Thoracic aorta (tissue), 2 donors: Measurements from ENCODE around the gene ITGA2. TPM values are rescaled to one million over a fixed set of nuclear protein-coding genes. Genes with fewer than 3 reads are reported as not detected.

Source experiments
- ATAC-seq: fragments of 150-250 bp; one replicate; pipeline ENCODE4 v1.8.0; 2017; ENCODE audit warnings: low read depth; ENCODE audit not compliant: insufficient number of reproducible peaks, low FRiP score
- DNase-seq: peaks from one replicate; pipeline ENCODE4 v3.0.0-alpha.2; 2020; ENCODE audit warnings: low spot score
- H3K27ac ChIP-seq, 2 donors: fragments of 200-600 bp; sonication (generic); 1 replicate in 1 of 2; 2 replicates in 1 of 2; pipeline ENCODE4 v1.5.1; 2016; ENCODE audit warnings: mild to moderate bottlenecking in 2 of 2, moderate library complexity in 2 of 2
- H3K27me3 ChIP-seq: fragments of 200-600 bp; sonication (generic); replicated peaks from 2 replicates; pipeline ENCODE4 v1.6.0; 2016; ENCODE audit warnings: mild to moderate bottlenecking; ENCODE audit not compliant: insufficient read depth
- H3K36me3 ChIP-seq: fragments of 200-600 bp; sonication (generic); one replicate; pipeline ENCODE4 v1.5.1; 2016
- H3K4me1 ChIP-seq, 2 donors: fragments of 200-600 bp; sonication (generic); 1 replicate in 1 of 2; 2 replicates in 1 of 2; pipeline versions ENCODE4 v1.5.1 to v1.6.0; 2016; ENCODE audit warnings: low read depth in 2 of 2, mild to moderate bottlenecking in 1 of 2; ENCODE audit not compliant: control insufficient read depth in 1 of 2
- H3K4me3 ChIP-seq: fragments of 200-600 bp; sonication (generic); 2 replicates; pipeline ENCODE4 v1.5.1; 2016; ENCODE audit warnings: mild to moderate bottlenecking
- H3K9me3 ChIP-seq: fragments of 200-600 bp; sonication (generic); 2 replicates; pipeline ENCODE4 v1.5.1; 2016
- total RNA-seq, 2 donors: library from RNA; depleted of rRNA; stranded (reverse); fragments of >200 nt; gene quantifications; one replicate each; pipeline versions ENCODE4 v1.1.0 to v1.2.3, GENCODE V29; 2016
- TF ChIP-seq, protein P1 (sequence below): fragments of 200-600 bp; sonication (generic); IDR thresholded peaks from one replicate; pipeline ENCODE4 v1.5.1; 2019; ENCODE audit warnings: antibody characterized with exemption

Gene ITGA2
- total RNA-seq, 2 donors from 2014 or later, result 4.9 to 7.2 TPM

DNA sequence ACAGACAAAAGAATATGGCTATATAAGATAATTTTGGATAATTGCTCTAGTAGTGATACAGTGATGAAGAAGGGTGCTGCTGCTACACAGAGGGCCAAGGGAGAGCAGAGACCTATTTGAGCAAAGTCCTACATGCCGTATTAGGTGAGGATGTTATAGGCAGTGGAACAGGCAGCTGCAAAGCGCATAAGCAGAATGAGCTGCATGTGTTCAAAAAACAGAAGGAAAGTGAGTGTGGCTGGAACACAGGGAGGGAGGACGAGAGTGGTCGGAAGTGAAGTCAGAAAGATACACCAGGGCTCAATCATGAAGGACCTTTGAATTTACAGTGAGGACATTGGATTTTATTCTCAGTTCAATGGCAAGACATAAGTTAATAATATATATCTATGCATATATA lies 35.4 kb downstream of the ITGA2 start:
- no peaks in the 10 kb centered on the region for H3K36me3 ChIP-seq
- no peak for ATAC-seq

DNA sequence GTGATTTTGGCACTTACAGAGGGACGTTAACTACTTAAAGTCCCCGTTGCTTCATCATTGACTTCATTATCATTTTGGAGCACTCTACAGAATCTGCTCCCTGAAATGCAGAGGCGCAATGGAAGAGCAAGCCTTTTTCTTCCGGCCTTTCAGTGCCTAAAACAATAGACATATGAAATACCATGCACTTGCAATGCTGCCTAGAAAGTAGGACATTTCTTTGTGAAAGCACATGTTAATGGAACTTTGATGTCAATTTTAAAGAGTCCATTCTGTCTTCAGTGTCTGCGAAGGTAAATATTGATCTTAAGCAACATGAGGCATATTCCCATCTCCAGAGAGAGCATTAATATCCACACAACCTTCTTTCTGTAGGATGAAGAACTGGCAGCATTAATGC lies 36.3 kb downstream of the ITGA2 start:
- Histone ChIP-seq H3K27me3 (no peaks in the 10 kb centered on the region), H3K4me1 (peaks cover 0 to 9% of the 10 kb centered on the region in 2 donors), H3K4me3 (no peak overlapping the region), H3K9me3 (no peaks in the 10 kb centered on the region), H3K27ac (no peak overlapping the region), H3K36me3 (no peaks in the 10 kb centered on the region)
- no peak for DNase-seq
- TF ChIP-seq, protein P1, sequence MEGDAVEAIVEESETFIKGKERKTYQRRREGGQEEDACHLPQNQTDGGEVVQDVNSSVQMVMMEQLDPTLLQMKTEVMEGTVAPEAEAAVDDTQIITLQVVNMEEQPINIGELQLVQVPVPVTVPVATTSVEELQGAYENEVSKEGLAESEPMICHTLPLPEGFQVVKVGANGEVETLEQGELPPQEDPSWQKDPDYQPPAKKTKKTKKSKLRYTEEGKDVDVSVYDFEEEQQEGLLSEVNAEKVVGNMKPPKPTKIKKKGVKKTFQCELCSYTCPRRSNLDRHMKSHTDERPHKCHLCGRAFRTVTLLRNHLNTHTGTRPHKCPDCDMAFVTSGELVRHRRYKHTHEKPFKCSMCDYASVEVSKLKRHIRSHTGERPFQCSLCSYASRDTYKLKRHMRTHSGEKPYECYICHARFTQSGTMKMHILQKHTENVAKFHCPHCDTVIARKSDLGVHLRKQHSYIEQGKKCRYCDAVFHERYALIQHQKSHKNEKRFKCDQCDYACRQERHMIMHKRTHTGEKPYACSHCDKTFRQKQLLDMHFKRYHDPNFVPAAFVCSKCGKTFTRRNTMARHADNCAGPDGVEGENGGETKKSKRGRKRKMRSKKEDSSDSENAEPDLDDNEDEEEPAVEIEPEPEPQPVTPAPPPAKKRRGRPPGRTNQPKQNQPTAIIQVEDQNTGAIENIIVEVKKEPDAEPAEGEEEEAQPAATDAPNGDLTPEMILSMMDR, result no peak
- no peak for ATAC-seq

More for the DNA sequence above, 35.4 kb downstream of the ITGA2 start:
- Histone ChIP-seq H3K4me3 (no peak overlapping the region), H3K27me3 (no peaks in the 10 kb centered on the region), H3K27ac (no peak overlapping the region), H3K4me1 (peaks cover 0 to 8% of the 10 kb centered on the region in 2 donors), H3K9me3 (no peaks in the 10 kb centered on the region)
- TF ChIP-seq, protein P1, result no peak
- no peak for DNase-seq

DNA sequence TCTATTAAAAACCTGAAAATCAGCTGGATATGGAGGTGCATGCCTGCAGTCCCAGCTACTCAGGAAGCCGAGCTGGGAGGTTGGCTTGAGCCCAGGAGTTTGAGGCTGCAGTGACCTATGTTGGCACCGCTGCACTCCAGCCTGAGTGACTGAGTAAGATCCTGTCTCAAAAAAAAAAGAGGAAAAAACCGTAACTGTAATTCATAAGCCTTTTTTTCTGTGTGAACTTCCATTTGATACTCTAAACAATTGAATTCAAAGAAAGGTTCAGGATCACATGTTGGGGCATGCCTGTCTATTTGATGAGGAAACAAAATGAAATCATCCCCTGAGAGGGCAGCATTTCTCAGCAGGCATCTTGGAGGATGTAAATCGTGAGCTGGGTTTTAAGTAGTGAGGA lies 38.8 kb downstream of the ITGA2 start:
- DNase-seq (no peak), ATAC-seq (no peak)
- H3K4me1 ChIP-seq, result peaks cover 0 to 22% of the 10 kb centered on the region in 2 donors
- H3K27ac ChIP-seq, result no peak overlapping the region
- no peaks in the 10 kb centered on the region for H3K36me3 ChIP-seq
- H3K27me3 ChIP-seq, result no peaks in the 10 kb centered on the region
- H3K4me3 ChIP-seq, result no peak overlapping the region
- H3K9me3 ChIP-seq, result no peaks in the 10 kb centered on the region
- TF ChIP-seq, protein P1, result no peak

DNA sequence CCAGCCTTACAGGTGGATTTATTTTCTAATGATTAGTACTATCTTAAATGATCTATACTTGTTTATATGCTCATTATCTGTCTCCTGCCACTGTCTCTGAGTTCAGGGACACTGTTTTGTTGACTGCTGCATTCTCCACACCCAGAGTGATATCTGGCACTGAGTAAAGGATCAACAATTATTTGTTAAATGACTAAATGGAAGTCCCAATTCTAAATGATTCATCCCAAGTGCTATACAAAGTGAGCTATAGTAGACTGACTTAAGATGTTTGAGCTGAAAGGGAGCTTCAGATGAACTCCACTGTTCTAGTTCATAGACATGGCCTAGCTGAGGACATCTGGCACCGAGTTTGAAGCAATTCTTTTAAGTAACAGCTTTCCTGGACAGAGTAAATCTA lies 40.5 kb downstream of the ITGA2 start:
- TF ChIP-seq, protein P1, result no peak
- Histone ChIP-seq H3K4me1 (peaks cover 0 to 22% of the 10 kb centered on the region in 2 donors), H3K27me3 (no peaks in the 10 kb centered on the region), H3K9me3 (no peaks in the 10 kb centered on the region), H3K36me3 (no peaks in the 10 kb centered on the region), H3K27ac (no peak overlapping the region), H3K4me3 (no peak overlapping the region)
- ATAC-seq (no peak), DNase-seq (no peak)

DNA sequence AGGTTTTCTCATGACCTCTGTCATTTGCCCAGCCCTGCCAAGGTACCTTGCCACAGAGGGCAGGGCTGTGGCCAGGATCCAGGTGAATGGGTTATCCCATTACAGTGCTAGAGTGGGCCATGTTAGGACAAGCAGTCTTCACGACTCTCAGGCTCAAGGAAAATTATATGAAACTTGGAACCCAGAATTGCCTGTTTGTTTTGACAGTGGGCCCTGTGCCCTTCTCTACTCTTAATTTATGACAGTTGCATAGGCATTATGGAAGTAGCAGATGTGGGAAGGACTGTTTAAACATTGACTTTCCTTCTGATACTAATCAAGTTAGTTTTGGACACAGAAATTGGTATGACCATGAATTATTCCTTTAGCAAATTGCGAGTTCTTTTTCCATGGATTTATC lies 41.7 kb downstream of the ITGA2 start:
- peak overlapping the region in 1 of 2 donors; percentile 6 for H3K27ac ChIP-seq
- TF ChIP-seq, protein P1, result no peak
- no peak for ATAC-seq
- H3K36me3 ChIP-seq, result no peaks in the 10 kb centered on the region
- peaks cover 0 to 22% of the 10 kb centered on the region in 2 donors for H3K4me1 ChIP-seq
- no peak for DNase-seq
- no peaks in the 10 kb centered on the region for H3K27me3 ChIP-seq
- H3K9me3 ChIP-seq, result no peaks in the 10 kb centered on the region
- H3K4me3 ChIP-seq, result no peak overlapping the region
